GM12878 (cell line): ENCODE measurements around the gene PSMD10.

Source experiments
- TF ChIP-seq, protein P1 (sequence below): IDR thresholded peaks from 2 replicates; pipeline ENCODE4 v1.6.1; 2012; ENCODE audit warnings: low read depth, low read length, improper control_type of control experiment
- TF ChIP-seq, protein P2 (sequence below), 3 experiments: IDR thresholded peaks in 2 of 3; conservative IDR thresholded peaks in 1 of 3; 2 replicates each; pipeline ENCODE4 v1.5.1; 2011; ENCODE audit warnings: low read depth in 3 of 3, low read length in 3 of 3, mild to moderate bottlenecking in 3 of 3, control low read depth in 2 of 3, moderate library complexity in 2 of 3, inconsistent platforms in 1 of 3, mixed read lengths in 1 of 3; ENCODE audit not compliant: control insufficient read depth in 2 of 3, insufficient read depth in 1 of 3; ENCODE audit errors: extremely low read depth in 1 of 3

DNA sequence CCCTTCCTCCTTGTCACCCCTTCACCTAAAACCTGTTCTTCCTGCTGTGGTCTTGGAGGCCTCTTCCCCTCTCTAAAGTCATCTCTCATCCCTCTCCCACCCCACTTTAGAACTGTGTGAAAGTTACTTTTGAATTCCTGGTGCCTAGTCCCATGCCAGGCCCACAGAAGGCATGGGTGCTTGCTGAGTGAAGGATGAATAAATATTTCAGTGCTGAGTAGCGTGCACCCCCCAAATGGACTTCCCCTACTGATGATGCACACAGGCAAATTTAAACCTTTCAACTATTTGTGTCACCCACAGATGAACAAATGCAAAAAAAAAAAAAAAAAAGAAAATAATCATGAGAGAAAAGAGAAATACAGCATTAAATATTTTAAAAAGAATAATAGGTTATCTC, 19.8 kb downstream of the PSMD10 start:
- TF ChIP-seq, protein P1, sequence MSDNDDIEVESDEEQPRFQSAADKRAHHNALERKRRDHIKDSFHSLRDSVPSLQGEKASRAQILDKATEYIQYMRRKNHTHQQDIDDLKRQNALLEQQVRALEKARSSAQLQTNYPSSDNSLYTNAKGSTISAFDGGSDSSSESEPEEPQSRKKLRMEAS: no peak
- TF ChIP-seq, protein P2, sequence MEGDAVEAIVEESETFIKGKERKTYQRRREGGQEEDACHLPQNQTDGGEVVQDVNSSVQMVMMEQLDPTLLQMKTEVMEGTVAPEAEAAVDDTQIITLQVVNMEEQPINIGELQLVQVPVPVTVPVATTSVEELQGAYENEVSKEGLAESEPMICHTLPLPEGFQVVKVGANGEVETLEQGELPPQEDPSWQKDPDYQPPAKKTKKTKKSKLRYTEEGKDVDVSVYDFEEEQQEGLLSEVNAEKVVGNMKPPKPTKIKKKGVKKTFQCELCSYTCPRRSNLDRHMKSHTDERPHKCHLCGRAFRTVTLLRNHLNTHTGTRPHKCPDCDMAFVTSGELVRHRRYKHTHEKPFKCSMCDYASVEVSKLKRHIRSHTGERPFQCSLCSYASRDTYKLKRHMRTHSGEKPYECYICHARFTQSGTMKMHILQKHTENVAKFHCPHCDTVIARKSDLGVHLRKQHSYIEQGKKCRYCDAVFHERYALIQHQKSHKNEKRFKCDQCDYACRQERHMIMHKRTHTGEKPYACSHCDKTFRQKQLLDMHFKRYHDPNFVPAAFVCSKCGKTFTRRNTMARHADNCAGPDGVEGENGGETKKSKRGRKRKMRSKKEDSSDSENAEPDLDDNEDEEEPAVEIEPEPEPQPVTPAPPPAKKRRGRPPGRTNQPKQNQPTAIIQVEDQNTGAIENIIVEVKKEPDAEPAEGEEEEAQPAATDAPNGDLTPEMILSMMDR (IDR thresholded peaks at IDR 0.05 in 2 of 3, conservative IDR thresholded peaks at IDR 0.05 in 1 of 3; ENCODE audit: control insufficient read depth in 2 of 3, extremely low read depth in 1 of 3, insufficient read depth in 1 of 3, low read depth in 3 of 3, low read length in 3 of 3): no peak
